Transverse colon (tissue), 4 donors: ENCODE data around the gene WDFY2. TPM values are rescaled to one million over a fixed set of nuclear protein-coding genes. Genes with fewer than 3 reads are reported as not detected.

Experiments
- DNase-seq: peaks from one replicate; pipeline ENCODE4 v3.0.0-alpha.2; 2019
- H3K27ac ChIP-seq, 4 donors: fragments of 200-600 bp; sonication (generic); 2 replicates each; pipeline ENCODE4 v1.5.1; 2016 to 2018; ENCODE audit warnings: inconsistent platforms in 4 of 4
- H3K27me3 ChIP-seq: fragments of 200-600 bp; sonication (generic); 2 replicates; pipeline ENCODE4 v1.5.1; 2017; ENCODE audit warnings: inconsistent platforms
- H3K36me3 ChIP-seq, 4 donors: fragments of 200-600 bp; sonication (generic); 2 replicates each; pipeline ENCODE4 v1.5.1; 2017 to 2019; ENCODE audit warnings: inconsistent platforms in 4 of 4
- H3K4me1 ChIP-seq, 4 donors: fragments of 200-600 bp; sonication (generic); 2 replicates each; pipeline ENCODE4 v1.5.1; 2017 to 2020; ENCODE audit warnings: inconsistent platforms in 4 of 4
- H3K4me3 ChIP-seq, 4 donors: fragments of 200-600 bp; sonication (generic); 1 replicate in 1 of 4; 2 replicates in 3 of 4; pipeline versions ENCODE4 v1.5.1 to v1.6.1; 2017 to 2019; ENCODE audit warnings: inconsistent platforms in 4 of 4
- H3K9me3 ChIP-seq, 2 donors: fragments of 200-600 bp; sonication (generic); 2 replicates each; pipeline ENCODE4 v1.5.1; 2017 to 2019; ENCODE audit warnings: inconsistent platforms in 2 of 2
- CTCF ChIP-seq, 5 experiments: fragments of 200-600 bp in 3 of 5; fragments of 450-650 bp in 2 of 5; sonication (generic) in 3 of 5; IDR thresholded peaks; 1 replicate in 2 of 5; 2 replicates in 3 of 5; pipeline ENCODE4 v1.5.1; 2016 to 2017; ENCODE audit warnings: antibody characterized with exemption in 5 of 5, inconsistent platforms in 3 of 5, mild to moderate bottlenecking in 2 of 5, moderate library complexity in 1 of 5
- EP300 ChIP-seq: sonication (generic); formaldehyde crosslinking; IDR thresholded peaks from one replicate; pipeline ENCODE4 v1.6.1; 2017; ENCODE audit warnings: antibody characterized with exemption, low read depth
- POLR2A ChIP-seq: fragments of 450-650 bp; IDR thresholded peaks from one replicate; pipeline ENCODE4 v1.6.1; 2016; ENCODE audit warnings: antibody characterized with exemption, mild to moderate bottlenecking, moderate library complexity
- POLR2AphosphoS5 ChIP-seq, 3 donors: sonication (generic); formaldehyde crosslinking; IDR thresholded peaks; one replicate each; pipeline ENCODE4 v1.6.1; 2016; ENCODE audit warnings: antibody characterized with exemption in 3 of 3
- WGBS, 2 donors: methylation state at CpG; one replicate each; pipeline ENCODE4 v1.1.5; 2018; ENCODE audit warnings: low coverage in 1 of 2; 5-methylcytosine and 5-hydroxymethylcytosine counted together
- in situ Hi-C, 4 donors: fragments of 200-750 bp; cut with MboI; loops; one replicate each; pipeline versions ENCODE4 v1.15.0 to v1.15.1; 2017; ENCODE audit warnings: low sequenced_read_pairs in 3 of 4, low pct_ligation_motif_present in 1 of 4, low pct_unique_long_range_greater_than_20kb in 1 of 4
- intact Hi-C: fragments of 100-400 bp; cut with DNase I; formaldehyde crosslinking; loops from one replicate; pipeline ENCODE4 v1.15.1; 2023; ENCODE audit warnings: low total_unique reads
- total RNA-seq, 4 donors: library from RNA; depleted of rRNA; stranded (reverse); fragments of >200 nt; gene quantifications; one replicate each; pipeline ENCODE4 v1.1.0, GENCODE V29; 2016

Gene WDFY2
- total RNA-seq, 4 donors from 2014 or later, result 2.4 to 12.3 (median 6.7) TPM

- Histone ChIP-seq H3K4me1 (peaks cover 20 to 44% (median 30%) of the 10 kb centered on the region in 4 donors), H3K4me3 (peak within 1 kb of the TSS; percentile 72 to 94 (median 80)), H3K27me3 (no peaks in the 10 kb centered on the region), H3K36me3 (no peaks in the 10 kb centered on the region), H3K9me3 (no peaks in the 10 kb centered on the region), H3K27ac (peak within 1 kb of the TSS; percentile 99 to 100 (median 100))
- intact Hi-C loops (loop anchor here (5.0 to 10.0 kb wide), 2 partner anchors 219 to 351 kb away; partner anchors contain the start of genes INTS6 and WDFY2), in situ Hi-C loops (loop anchor here in 2 of 4 donors (10.0 to 25.0 kb wide), 3 partner anchors 219 to 634 kb away; partner anchors contain the start of genes NEK5 (in 1 of the 2) and WDFY2 (in 1 of the 2))
- WGBS, 2 donors, result 1% methylated on average over 55 of the region's 91 CpGs; no CpG with 5 or more reads in 1 of the 2 donors
- TF ChIP-seq CTCF (IDR thresholded peaks at IDR 0.05), result no peak
- TF ChIP-seq EP300, result peak; percentile 53
- TF ChIP-seq POLR2A, result peak; percentile 88
- peak; percentile 81 to 87 (median 83) for TF ChIP-seq POLR2AphosphoS5 (IDR thresholded peaks at IDR 0.05)
- peak; percentile 94 for DNase-seq
Measured at GRCh38 chr13:51803422-51804294, 219.4 kb downstream of the WDFY2 start, which contains the start of gene DHRS12. Gene DHRS12, minus strand, starts transcription at chr13:51804163. Its CDS starts 4,504 bp downstream, at chr13:51799659.

- in situ Hi-C loops, result loop anchor here in 2 of 4 donors (10.0 to 25.0 kb wide), 3 partner anchors 220 to 633 kb away; partner anchors contain the start of genes NEK5 (in 1 of the 2) and WDFY2 (in 1 of the 2)
- TF ChIP-seq CTCF (IDR thresholded peaks at IDR 0.05) (peak in 1 of 5 experiments; percentile 21), EP300 (no peak)
- H3K9me3 ChIP-seq, result no peaks in the 10 kb centered on the region
Measured at GRCh38 chr13:51804295-51805172, 220.3 kb downstream of the WDFY2 start.

GRCh38 chr13:51805313-51805712 is 221.1 kb downstream of the WDFY2 start:
- H3K4me3 ChIP-seq, result no peak overlapping the region
- H3K9me3 ChIP-seq, result no peaks in the 10 kb centered on the region
- WGBS, 2 donors, result 92% methylated on average over 4 of the region's 4 CpGs; no CpG with 5 or more reads in 1 of the 2 donors
- no peak for DNase-seq
- H3K27me3 ChIP-seq, result no peaks in the 10 kb centered on the region
- H3K4me1 ChIP-seq, result peaks cover 20 to 43% (median 30%) of the 10 kb centered on the region in 4 donors
- in situ Hi-C loops, result loop anchor here in 2 of 4 donors (10.0 to 25.0 kb wide), 3 partner anchors 221 to 632 kb away; partner anchors contain the start of genes NEK5 (in 1 of the 2) and WDFY2 (in 1 of the 2)
- no peak for TF ChIP-seq POLR2A
- no peak for TF ChIP-seq CTCF (IDR thresholded peaks at IDR 0.05)
- no peak for TF ChIP-seq EP300
- intact Hi-C loops, result loop anchor here (10.0 kb wide), 1 partner anchor 221 kb away; the partner anchor contains the start of gene WDFY2
- H3K27ac ChIP-seq, result peak overlapping the region; percentile 99 to 100 (median 100)
- H3K36me3 ChIP-seq, result no peaks in the 10 kb centered on the region

More at GRCh38 chr13:51804295-51805172, 220.3 kb downstream of the WDFY2 start:
- peaks cover 20 to 44% (median 30%) of the 10 kb centered on the region in 4 donors for H3K4me1 ChIP-seq
- WGBS, 2 donors, result 16 to 24% methylated on average over 5 to 31 of the region's 31 CpGs
- intact Hi-C loops, result loop anchor here (5.0 to 10.0 kb wide), 2 partner anchors 220 to 352 kb away; partner anchors contain the start of genes INTS6 and WDFY2
- no peaks in the 10 kb centered on the region for H3K36me3 ChIP-seq
- DNase-seq, result peak; percentile 53
- H3K27me3 ChIP-seq, result no peaks in the 10 kb centered on the region
- H3K4me3 ChIP-seq, result peak overlapping the region; percentile 72 to 94 (median 80)
- peak overlapping the region; percentile 99 to 100 (median 100) for H3K27ac ChIP-seq
